GM23338 (cell line): Measurements from ENCODE around the gene ARL6. TPM values are rescaled to one million over a fixed set of nuclear protein-coding genes. Genes with fewer than 3 reads are reported as not detected.

Experiments used
- ATAC-seq: fragments of 200-7000 bp; cut with Tn5 transposase; 3 replicates; pipeline ENCODE4 v1.9.1; 2020
- DNase-seq: peaks from one replicate; pipeline ENCODE4 v3.0.0-alpha.2; 2015; ENCODE audit warnings: low spot score
- H2AFZ ChIP-seq: fragments of 200-600 bp; sonication (generic); 2 replicates; pipeline ENCODE4 v1.8.0; 2016; ENCODE audit warnings: antibody characterized with exemption, mild to moderate bottlenecking, moderate library complexity
- H3F3A ChIP-seq: fragments of 200-600 bp; sonication (generic); replicated peaks from 2 replicates; pipeline ENCODE4 v1.8.0; 2017; ENCODE audit warnings: antibody characterized with exemption, mixed run types, low read depth
- H3K27ac ChIP-seq: fragments of 200-600 bp; sonication (generic); 2 replicates; pipeline ENCODE4 v1.6.1; 2016; ENCODE audit warnings: low read depth
- H3K27me3 ChIP-seq: fragments of 200-600 bp; sonication (generic); 2 replicates; pipeline ENCODE4 v1.8.0; 2016; ENCODE audit warnings: mild to moderate bottlenecking, mixed run types, moderate library complexity; ENCODE audit not compliant: insufficient read depth
- H3K36me3 ChIP-seq: fragments of 200-600 bp; sonication (generic); 2 replicates; pipeline ENCODE4 v1.8.0; 2016; ENCODE audit warnings: mild to moderate bottlenecking; ENCODE audit not compliant: insufficient read depth
- H3K4me1 ChIP-seq: fragments of 200-600 bp; sonication (generic); 2 replicates; pipeline ENCODE4 v1.8.0; 2016; ENCODE audit warnings: mild to moderate bottlenecking, moderate library complexity; ENCODE audit not compliant: insufficient read depth
- H3K4me2 ChIP-seq: fragments of 200-600 bp; sonication (generic); 2 replicates; pipeline ENCODE4 v1.7.1; 2017; ENCODE audit warnings: mixed run types
- H3K4me3 ChIP-seq: fragments of 200-600 bp; sonication (generic); 2 replicates; pipeline ENCODE4 v1.6.1; 2016; ENCODE audit warnings: mixed run types
- H3K79me2 ChIP-seq: fragments of 200-600 bp; sonication (generic); replicated peaks from 2 replicates; pipeline ENCODE4 v1.8.0; 2017; ENCODE audit warnings: mild to moderate bottlenecking; ENCODE audit not compliant: insufficient read depth
- H3K9me2 ChIP-seq: fragments of 200-600 bp; sonication (generic); 2 replicates; pipeline ENCODE4 v1.8.0; 2017; ENCODE audit not compliant: insufficient read depth
- H4K20me1 ChIP-seq: fragments of 200-600 bp; sonication (generic); replicated peaks from 2 replicates; pipeline ENCODE4 v1.8.0; 2017; ENCODE audit warnings: mild to moderate bottlenecking; ENCODE audit not compliant: insufficient read depth
- H3K27ac Mint-ChIP-seq: 2 replicates; pipeline ENCODE4 v1.8.0; 2020; ENCODE audit warnings: inconsistent platforms, mild to moderate bottlenecking, moderate library complexity, mixed read lengths
- H3K27me3 Mint-ChIP-seq: 3 replicates; pipeline ENCODE4 v1.8.0; 2022; ENCODE audit warnings: low read depth, mild to moderate bottlenecking, moderate library complexity, mixed read lengths, inconsistent platforms; ENCODE audit not compliant: insufficient read depth, poor library complexity
- H3K36me3 Mint-ChIP-seq: 3 replicates; pipeline ENCODE4 v1.8.0; 2021; ENCODE audit warnings: low read depth, mild to moderate bottlenecking, inconsistent platforms, moderate library complexity, mixed read lengths
- H3K4me1 Mint-ChIP-seq: 3 replicates; pipeline ENCODE4 v1.8.0; 2020; ENCODE audit warnings: mild to moderate bottlenecking, inconsistent platforms, mixed read lengths
- H3K4me3 Mint-ChIP-seq: 3 replicates; pipeline ENCODE4 v1.8.0; 2021; ENCODE audit warnings: moderate library complexity, mild to moderate bottlenecking, inconsistent platforms, mixed read lengths
- H3K9me3 Mint-ChIP-seq: 3 replicates; pipeline ENCODE4 v1.8.0; 2020; ENCODE audit warnings: moderate library complexity, mild to moderate bottlenecking, inconsistent platforms, mixed read lengths
- CREB1 ChIP-seq: fragments of 250-450 bp; sonication (Bioruptor Pico); IDR thresholded peaks from 2 replicates; pipeline ENCODE4 v1.5.0; 2020; ENCODE audit warnings: low read depth, mild to moderate bottlenecking, moderate library complexity
- ETS1 ChIP-seq: IDR thresholded peaks from 2 replicates; pipeline ENCODE4 v1.6.1; 2016; ENCODE audit warnings: antibody characterized with exemption
- EZH2 ChIP-seq: fragments of 200-600 bp; sonication (generic); IDR thresholded peaks from one replicate; pipeline ENCODE4 v1.8.0; 2017; ENCODE audit warnings: antibody characterized with exemption, mild to moderate bottlenecking, low read depth; ENCODE audit not compliant: unreplicated experiment
- EZH2phosphoT487 ChIP-seq: fragments of 200-600 bp; sonication (generic); IDR thresholded peaks from one replicate; pipeline ENCODE4 v1.8.1; 2018; ENCODE audit warnings: antibody characterized with exemption; ENCODE audit not compliant: unreplicated experiment
- JUNB ChIP-seq: IDR thresholded peaks from one replicate; pipeline ENCODE4 v1.6.1; 2016; ENCODE audit warnings: antibody characterized with exemption; ENCODE audit not compliant: unreplicated experiment
- NANOG ChIP-seq: IDR thresholded peaks from 2 replicates; pipeline ENCODE4 v1.6.1; 2016; ENCODE audit warnings: antibody characterized with exemption, borderline replicate concordance
- POLR2AphosphoS5 ChIP-seq: IDR thresholded peaks from 2 replicates; pipeline ENCODE4 v1.6.1; 2016; ENCODE audit warnings: antibody characterized with exemption, low read depth
- REST ChIP-seq: IDR thresholded peaks from one replicate; pipeline ENCODE4 v1.6.1; 2018; ENCODE audit warnings: antibody characterized with exemption; ENCODE audit not compliant: unreplicated experiment
- STAT1 ChIP-seq: IDR thresholded peaks from one replicate; pipeline ENCODE4 v1.6.1; 2016; ENCODE audit warnings: antibody characterized with exemption; ENCODE audit not compliant: unreplicated experiment
- ZNF114 ChIP-seq: fragments of 250-450 bp; sonication (Bioruptor Pico); IDR thresholded peaks from 2 replicates; pipeline ENCODE4 v1.5.0; 2020; ENCODE audit warnings: mild to moderate bottlenecking, moderate library complexity
- long read RNA-seq: library from polyadenylated mRNA; unstranded; transcript quantifications from one replicate; pipeline ENCODE4 v2.0.0, GENCODE V29; 2020; ENCODE audit not compliant: unreplicated experiment
- polyA plus RNA-seq: library from polyadenylated mRNA; unstranded; fragments of >200 nt; fragmentation: Nextera tagmentation; extraction: Ambion mirVana; gene quantifications from 2 replicates; pipeline ENCODE4 v1.2.1, GENCODE V29; 2016
- total RNA-seq: library from RNA; depleted of rRNA; stranded (reverse); fragments of >200 nt; shearing (Covaris generic); gene quantifications from 2 replicates; pipeline ENCODE4 v1.2.3, GENCODE V29; 2014; rRNA removed
- TF ChIP-seq, protein P1 (sequence below), 2 experiments: fragments of 200-600 bp in 1 of 2; sonication (generic) in 1 of 2; conservative IDR thresholded peaks; 2 replicates each; pipeline versions ENCODE4 v1.5.1 to v1.6.1; 2016 to 2017; ENCODE audit warnings: antibody characterized with exemption in 2 of 2, low read depth in 2 of 2, mild to moderate bottlenecking in 2 of 2, moderate library complexity in 1 of 2
- TF ChIP-seq, protein P2 (sequence below): fragments of 250-450 bp; sonication (Bioruptor Pico); IDR thresholded peaks from 2 replicates; pipeline ENCODE4 v1.5.0; 2020; ENCODE audit warnings: mild to moderate bottlenecking, moderate library complexity

Gene ARL6
- total RNA-seq = 9.8 and 13.0 TPM in 2 replicates
- 8.6 and 10.9 TPM in 2 replicates for polyA plus RNA-seq
- long read RNA-seq, full-length matches to known transcripts = 1 of 2 reads
- long read RNA-seq, partial matches to known transcripts = 1 of 2 reads
- long read RNA-seq, other reads (novel, unspliced or antisense) = 0 of 2 reads

GRCh38 chr3:97764407-97765238 is at the start of gene ARL6:
Gene ARL6, plus strand, starts transcription at chr3:97764758. Its CDS starts 3,350 bp downstream, at chr3:97768108.
- H3K27me3 ChIP-seq = no peaks in the 10 kb centered on the region
- DNase-seq = peak; percentile 94
- H3K4me3 ChIP-seq = peak within 1 kb of the TSS; percentile 89

More at GRCh38 chr3:97764407-97765238, at the start of gene ARL6:
- TF ChIP-seq EZH2 = no peak
- no peak for TF ChIP-seq STAT1
- TF ChIP-seq ETS1 = peak; percentile 88
- no peak for TF ChIP-seq REST
- TF ChIP-seq ZNF114 (CRISPR knock-in tag) = no peak
- TF ChIP-seq, protein P1, sequence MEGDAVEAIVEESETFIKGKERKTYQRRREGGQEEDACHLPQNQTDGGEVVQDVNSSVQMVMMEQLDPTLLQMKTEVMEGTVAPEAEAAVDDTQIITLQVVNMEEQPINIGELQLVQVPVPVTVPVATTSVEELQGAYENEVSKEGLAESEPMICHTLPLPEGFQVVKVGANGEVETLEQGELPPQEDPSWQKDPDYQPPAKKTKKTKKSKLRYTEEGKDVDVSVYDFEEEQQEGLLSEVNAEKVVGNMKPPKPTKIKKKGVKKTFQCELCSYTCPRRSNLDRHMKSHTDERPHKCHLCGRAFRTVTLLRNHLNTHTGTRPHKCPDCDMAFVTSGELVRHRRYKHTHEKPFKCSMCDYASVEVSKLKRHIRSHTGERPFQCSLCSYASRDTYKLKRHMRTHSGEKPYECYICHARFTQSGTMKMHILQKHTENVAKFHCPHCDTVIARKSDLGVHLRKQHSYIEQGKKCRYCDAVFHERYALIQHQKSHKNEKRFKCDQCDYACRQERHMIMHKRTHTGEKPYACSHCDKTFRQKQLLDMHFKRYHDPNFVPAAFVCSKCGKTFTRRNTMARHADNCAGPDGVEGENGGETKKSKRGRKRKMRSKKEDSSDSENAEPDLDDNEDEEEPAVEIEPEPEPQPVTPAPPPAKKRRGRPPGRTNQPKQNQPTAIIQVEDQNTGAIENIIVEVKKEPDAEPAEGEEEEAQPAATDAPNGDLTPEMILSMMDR (conservative IDR thresholded peaks at IDR 0.05; ENCODE audit: low read depth in 2 of 2) = peak; percentile 32 to 33
- TF ChIP-seq NANOG = no peak
- no peak for TF ChIP-seq EZH2phosphoT487
- TF ChIP-seq CREB1 = peak; percentile 59
- TF ChIP-seq JUNB = no peak
- TF ChIP-seq, protein P2, sequence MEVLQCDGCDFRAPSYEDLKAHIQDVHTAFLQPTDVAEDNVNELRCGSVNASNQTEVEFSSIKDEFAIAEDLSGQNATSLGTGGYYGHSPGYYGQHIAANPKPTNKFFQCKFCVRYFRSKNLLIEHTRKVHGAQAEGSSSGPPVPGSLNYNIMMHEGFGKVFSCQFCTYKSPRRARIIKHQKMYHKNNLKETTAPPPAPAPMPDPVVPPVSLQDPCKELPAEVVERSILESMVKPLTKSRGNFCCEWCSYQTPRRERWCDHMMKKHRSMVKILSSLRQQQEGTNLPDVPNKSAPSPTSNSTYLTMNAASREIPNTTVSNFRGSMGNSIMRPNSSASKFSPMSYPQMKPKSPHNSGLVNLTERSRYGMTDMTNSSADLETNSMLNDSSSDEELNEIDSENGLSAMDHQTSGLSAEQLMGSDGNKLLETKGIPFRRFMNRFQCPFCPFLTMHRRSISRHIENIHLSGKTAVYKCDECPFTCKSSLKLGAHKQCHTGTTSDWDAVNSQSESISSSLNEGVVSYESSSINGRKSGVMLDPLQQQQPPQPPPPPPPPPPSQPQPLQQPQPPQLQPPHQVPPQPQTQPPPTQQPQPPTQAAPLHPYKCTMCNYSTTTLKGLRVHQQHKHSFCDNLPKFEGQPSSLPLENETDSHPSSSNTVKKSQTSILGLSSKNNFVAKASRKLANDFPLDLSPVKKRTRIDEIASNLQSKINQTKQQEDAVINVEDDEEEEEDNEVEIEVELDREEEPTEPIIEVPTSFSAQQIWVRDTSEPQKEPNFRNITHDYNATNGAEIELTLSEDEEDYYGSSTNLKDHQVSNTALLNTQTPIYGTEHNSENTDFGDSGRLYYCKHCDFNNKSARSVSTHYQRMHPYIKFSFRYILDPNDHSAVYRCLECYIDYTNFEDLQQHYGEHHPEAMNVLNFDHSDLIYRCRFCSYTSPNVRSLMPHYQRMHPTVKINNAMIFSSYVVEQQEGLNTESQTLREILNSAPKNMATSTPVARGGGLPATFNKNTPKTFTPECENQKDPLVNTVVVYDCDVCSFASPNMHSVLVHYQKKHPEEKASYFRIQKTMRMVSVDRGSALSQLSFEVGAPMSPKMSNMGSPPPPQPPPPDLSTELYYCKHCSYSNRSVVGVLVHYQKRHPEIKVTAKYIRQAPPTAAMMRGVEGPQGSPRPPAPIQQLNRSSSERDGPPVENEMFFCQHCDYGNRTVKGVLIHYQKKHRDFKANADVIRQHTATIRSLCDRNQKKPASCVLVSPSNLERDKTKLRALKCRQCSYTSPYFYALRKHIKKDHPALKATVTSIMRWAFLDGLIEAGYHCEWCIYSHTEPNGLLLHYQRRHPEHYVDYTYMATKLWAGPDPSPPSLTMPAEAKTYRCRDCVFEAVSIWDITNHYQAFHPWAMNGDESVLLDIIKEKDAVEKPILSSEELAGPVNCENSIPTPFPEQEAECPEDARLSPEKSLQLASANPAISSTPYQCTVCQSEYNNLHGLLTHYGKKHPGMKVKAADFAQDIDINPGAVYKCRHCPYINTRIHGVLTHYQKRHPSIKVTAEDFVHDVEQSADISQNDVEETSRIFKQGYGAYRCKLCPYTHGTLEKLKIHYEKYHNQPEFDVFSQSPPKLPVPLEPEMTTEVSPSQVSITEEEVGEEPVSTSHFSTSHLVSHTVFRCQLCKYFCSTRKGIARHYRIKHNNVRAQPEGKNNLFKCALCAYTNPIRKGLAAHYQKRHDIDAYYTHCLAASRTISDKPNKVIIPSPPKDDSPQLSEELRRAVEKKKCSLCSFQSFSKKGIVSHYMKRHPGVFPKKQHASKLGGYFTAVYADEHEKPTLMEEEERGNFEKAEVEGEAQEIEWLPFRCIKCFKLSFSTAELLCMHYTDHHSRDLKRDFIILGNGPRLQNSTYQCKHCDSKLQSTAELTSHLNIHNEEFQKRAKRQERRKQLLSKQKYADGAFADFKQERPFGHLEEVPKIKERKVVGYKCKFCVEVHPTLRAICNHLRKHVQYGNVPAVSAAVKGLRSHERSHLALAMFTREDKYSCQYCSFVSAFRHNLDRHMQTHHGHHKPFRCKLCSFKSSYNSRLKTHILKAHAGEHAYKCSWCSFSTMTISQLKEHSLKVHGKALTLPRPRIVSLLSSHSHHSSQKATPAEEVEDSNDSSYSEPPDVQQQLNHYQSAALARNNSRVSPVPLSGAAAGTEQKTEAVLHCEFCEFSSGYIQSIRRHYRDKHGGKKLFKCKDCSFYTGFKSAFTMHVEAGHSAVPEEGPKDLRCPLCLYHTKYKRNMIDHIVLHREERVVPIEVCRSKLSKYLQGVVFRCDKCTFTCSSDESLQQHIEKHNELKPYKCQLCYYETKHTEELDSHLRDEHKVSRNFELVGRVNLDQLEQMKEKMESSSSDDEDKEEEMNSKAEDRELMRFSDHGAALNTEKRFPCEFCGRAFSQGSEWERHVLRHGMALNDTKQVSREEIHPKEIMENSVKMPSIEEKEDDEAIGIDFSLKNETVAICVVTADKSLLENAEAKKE (CRISPR knock-in tag) = no peak
- peak; percentile 59 for TF ChIP-seq POLR2AphosphoS5
- Histone ChIP-seq H3K4me2 (peak within 1 kb of the TSS; percentile 80), H3K9me2 (no peaks in the 10 kb centered on the region), H3K79me2 (peaks cover 34% of the 10 kb centered on the region), H3F3A (no peaks in the 10 kb centered on the region; the same call in 1 of the 2 replicates), H2AFZ (peak within 1 kb of the TSS; percentile 98), H3K36me3 (no peaks in the 10 kb centered on the region), H3K27ac (peak within 1 kb of the TSS; percentile 82), H4K20me1 (no peaks in the 10 kb centered on the region), H3K4me1 (peaks cover 32% of the 10 kb centered on the region)
- Mint-ChIP-seq H3K4me1 (peaks cover 19% of the 10 kb centered on the region), H3K36me3 (peaks cover 8% of the 10 kb centered on the region), H3K27me3 (peaks cover 6% of the 10 kb centered on the region), H3K27ac (peak within 1 kb of the TSS; percentile 96), H3K9me3 (no peaks in the 10 kb centered on the region; the same call in 2 of the 3 replicates), H3K4me3 (peak within 1 kb of the TSS; percentile 92)
- peak; percentile 94 for ATAC-seq
